ENCODE measurements around the gene TMTC2.

DNA sequence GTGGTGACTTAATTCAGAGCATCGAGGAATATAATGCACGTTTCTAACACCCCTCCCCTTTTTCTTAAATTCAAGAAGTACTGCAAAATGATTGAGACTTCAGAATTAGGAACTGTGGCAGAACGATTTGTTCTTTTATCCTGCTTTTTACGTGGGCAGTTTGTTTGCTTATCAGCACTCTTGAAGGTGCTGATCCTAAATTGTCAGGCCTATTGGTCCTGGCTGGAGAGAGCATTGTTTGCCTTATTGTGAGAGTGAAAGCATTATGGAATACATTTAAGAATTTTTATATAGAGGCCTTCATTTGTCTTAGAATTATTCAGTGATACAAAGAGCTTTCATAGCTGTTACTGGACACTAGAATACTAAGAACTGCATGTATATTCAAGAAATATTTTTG lies 59.1 kb downstream of the TMTC2 start:
- TF ChIP-seq, protein P1, sequence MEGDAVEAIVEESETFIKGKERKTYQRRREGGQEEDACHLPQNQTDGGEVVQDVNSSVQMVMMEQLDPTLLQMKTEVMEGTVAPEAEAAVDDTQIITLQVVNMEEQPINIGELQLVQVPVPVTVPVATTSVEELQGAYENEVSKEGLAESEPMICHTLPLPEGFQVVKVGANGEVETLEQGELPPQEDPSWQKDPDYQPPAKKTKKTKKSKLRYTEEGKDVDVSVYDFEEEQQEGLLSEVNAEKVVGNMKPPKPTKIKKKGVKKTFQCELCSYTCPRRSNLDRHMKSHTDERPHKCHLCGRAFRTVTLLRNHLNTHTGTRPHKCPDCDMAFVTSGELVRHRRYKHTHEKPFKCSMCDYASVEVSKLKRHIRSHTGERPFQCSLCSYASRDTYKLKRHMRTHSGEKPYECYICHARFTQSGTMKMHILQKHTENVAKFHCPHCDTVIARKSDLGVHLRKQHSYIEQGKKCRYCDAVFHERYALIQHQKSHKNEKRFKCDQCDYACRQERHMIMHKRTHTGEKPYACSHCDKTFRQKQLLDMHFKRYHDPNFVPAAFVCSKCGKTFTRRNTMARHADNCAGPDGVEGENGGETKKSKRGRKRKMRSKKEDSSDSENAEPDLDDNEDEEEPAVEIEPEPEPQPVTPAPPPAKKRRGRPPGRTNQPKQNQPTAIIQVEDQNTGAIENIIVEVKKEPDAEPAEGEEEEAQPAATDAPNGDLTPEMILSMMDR (IDR thresholded peaks at IDR 0.05): no peak
- no peak for TF ChIP-seq EP300 (IDR thresholded peaks at IDR 0.05)

Data from tibial nerve (tissue), 4 donors.